AG09309 (cell line): ENCODE measurements around the gene APOL1.
"Not testable (repeated sequence)": the region's sequence is repeated elsewhere in the genome, so short reads cannot be mapped to it uniquely, and the experiment has no call there.

Source experiments
- DNase-seq: peaks from one replicate; pipeline ENCODE4 v3.0.0-alpha.2; 2010; ENCODE audit warnings: low read depth
- H3K4me3 ChIP-seq: 2 replicates; pipeline ENCODE4 v1.5.1; 2011; ENCODE audit warnings: mild to moderate bottlenecking, low read depth, low read length, moderate library complexity; ENCODE audit not compliant: control insufficient read depth
- TF ChIP-seq, protein P1 (sequence below): IDR thresholded peaks from 2 replicates; pipeline ENCODE4 v1.5.1; 2011; ENCODE audit warnings: mild to moderate bottlenecking, low read depth, low read length, inconsistent platforms; ENCODE audit not compliant: insufficient read depth, control insufficient read depth; ENCODE audit errors: missing control alignments

Gene APOL1, protein sequence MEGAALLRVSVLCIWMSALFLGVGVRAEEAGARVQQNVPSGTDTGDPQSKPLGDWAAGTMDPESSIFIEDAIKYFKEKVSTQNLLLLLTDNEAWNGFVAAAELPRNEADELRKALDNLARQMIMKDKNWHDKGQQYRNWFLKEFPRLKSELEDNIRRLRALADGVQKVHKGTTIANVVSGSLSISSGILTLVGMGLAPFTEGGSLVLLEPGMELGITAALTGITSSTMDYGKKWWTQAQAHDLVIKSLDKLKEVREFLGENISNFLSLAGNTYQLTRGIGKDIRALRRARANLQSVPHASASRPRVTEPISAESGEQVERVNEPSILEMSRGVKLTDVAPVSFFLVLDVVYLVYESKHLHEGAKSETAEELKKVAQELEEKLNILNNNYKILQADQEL

DNA sequence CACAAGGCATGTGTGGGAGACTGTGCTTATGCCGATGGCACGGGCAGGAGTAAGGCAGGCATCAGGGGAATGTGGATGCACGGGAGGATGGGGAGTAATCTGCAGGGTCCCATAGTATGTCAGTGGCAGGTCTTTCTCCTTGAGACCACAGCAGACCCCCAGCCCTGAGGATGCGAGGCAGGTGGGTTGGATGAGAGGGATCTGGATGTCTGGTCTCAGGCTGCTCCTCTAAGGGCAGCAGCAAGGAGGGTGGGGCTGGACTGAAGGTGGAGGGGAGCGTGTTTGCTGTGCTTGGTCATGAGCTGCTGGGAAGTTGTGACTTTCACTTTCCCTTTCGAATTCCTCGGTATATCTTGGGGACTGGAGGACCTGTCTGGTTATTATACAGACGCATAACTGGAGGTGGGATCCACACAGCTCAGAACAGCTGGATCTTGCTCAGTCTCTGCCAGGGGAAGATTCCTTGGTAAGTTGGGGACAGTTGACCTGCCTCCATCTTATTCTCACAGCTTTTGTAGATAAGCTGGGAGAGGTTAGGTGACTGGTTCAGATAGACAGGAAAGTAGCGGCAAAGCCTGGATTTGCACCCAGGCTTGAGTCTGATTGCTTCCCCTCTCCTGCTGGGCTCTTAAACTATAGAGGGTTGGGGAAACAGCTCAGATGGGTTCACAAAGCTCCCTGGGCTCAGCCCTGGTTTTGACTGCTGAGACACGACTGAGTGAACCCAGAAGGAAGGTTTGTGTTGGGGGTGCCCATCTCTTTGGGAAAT is at the start of gene APOL1:
Gene APOL1, plus strand, starts transcription at position 380 of the 769 bp plus-strand sequence. CDS start 1,823 bp downstream, outside the sequence.
- TF ChIP-seq, protein P1, sequence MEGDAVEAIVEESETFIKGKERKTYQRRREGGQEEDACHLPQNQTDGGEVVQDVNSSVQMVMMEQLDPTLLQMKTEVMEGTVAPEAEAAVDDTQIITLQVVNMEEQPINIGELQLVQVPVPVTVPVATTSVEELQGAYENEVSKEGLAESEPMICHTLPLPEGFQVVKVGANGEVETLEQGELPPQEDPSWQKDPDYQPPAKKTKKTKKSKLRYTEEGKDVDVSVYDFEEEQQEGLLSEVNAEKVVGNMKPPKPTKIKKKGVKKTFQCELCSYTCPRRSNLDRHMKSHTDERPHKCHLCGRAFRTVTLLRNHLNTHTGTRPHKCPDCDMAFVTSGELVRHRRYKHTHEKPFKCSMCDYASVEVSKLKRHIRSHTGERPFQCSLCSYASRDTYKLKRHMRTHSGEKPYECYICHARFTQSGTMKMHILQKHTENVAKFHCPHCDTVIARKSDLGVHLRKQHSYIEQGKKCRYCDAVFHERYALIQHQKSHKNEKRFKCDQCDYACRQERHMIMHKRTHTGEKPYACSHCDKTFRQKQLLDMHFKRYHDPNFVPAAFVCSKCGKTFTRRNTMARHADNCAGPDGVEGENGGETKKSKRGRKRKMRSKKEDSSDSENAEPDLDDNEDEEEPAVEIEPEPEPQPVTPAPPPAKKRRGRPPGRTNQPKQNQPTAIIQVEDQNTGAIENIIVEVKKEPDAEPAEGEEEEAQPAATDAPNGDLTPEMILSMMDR = no peak
- H3K4me3 ChIP-seq = peak within 1 kb of the TSS; percentile 18
- DNase-seq = no peak

DNA sequence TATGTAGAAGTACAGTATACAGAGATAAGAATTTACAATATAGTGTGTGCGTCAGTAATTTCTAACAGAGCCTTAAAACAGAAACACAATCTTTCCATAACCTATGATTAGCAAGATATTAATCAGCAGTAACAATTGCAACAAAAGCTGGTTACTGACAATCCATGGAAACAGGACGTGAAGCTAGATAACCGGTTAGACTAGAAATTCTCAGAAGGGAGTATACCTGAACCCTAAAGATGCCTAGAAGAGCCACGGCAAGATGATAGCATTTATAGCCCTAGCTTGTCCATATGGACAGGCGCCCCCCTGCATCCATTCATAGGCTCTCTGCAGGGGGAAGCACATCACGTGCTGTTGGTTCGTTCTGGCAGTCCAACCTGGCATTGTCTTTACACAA is 49.5 kb upstream of the APOL1 start:
- not testable (repeated sequence) for DNase-seq

DNA sequence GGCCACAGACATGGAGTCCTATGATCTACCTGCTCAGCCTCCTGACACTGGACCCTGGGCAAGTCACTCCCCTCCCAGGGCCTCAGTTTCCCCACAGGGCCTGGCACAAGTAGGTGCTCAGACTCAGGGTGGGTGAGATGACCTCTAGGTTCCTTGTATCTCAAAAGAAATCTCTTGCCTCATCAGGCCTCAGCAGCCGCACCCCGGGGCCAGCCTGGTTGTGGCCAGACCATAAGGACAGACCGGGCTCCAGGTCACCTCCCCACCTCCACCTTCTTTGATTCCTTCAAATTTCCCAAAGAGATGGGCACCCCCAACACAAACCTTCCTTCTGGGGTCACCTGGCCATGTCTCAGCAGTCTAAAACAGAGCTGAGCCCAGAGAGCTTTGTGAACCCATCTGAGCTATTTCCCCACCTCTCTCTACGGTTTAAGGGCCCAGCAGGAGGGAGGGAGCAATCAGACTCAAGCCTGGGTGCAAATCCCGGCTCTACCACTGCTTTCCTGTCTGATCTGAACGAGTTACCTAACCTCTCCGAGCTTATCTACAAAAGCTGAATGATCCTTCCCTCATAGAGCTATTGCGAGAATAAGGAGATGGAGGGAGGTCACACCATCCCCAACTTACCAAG is 48.8 kb upstream of the APOL1 start:
- DNase-seq = no peak
- H3K4me3 ChIP-seq = no peak overlapping the region
- TF ChIP-seq, protein P1 = no peak

More for the DNA sequence above, 49.5 kb upstream of the APOL1 start:
- not testable (repeated sequence) for H3K4me3 ChIP-seq

DNA sequence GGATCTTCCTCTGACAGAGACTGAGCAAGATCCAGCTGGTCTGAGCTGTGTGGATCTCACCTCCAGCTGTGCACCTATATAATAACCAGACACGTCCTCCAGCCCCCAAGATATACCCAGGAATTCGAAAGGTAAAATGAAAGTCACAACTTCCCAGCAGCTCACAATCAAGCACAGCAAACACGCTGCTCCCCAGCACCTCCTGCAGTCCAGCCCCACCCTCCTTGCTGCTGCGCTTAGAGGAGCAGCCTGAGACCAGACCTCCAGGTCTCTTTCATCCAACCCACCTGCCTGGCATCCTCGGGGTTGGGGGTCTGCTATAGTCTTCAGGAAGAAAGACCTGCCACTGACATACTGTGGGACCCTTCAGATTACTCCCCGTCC is 48.3 kb upstream of the APOL1 start:
- no peak for DNase-seq
- TF ChIP-seq, protein P1 = no peak
- H3K4me3 ChIP-seq = no peak overlapping the region

DNA sequence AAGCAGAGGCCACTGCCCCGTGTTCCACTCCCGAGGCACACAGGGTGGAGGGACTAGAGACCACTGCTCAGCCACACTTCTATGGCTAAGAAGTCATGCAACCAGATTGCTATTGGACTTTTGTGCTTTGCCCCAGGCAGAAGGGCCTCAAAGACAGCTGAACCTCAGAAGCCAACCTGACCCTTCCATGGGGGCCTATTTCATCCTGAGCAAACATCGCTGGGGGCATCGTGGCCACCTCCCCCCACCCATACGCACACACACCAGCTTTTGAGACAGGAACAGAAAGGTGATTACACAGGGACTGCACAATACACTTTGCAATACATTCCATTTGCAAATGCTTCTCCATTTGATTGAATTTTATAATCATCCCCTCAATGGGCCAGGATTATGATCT is 47.4 kb upstream of the APOL1 start:
- not testable (repeated sequence) for H3K4me3 ChIP-seq, DNase-seq

DNA sequence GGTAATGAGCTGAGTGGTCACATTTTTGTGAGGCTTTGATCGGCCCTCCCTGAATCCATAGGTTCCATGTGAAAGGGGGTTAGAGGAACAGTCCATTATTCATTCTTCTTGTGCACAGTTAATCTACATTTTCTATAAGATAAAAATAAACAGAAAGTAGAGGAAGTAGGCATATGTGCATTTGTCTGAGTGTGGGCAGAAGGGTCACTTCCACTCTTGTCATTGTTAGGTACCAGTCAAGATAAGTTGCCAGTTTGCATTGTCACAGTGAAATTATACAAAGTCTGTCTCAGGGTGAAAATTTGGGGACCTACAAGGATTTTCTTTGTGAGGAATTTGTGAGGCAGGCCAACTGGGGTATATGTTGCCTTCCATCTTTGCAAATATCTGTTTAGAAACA is 46.7 kb upstream of the APOL1 start:
- DNase-seq = no peak
- no peak overlapping the region for H3K4me3 ChIP-seq
- TF ChIP-seq, protein P1 = no peak

DNA sequence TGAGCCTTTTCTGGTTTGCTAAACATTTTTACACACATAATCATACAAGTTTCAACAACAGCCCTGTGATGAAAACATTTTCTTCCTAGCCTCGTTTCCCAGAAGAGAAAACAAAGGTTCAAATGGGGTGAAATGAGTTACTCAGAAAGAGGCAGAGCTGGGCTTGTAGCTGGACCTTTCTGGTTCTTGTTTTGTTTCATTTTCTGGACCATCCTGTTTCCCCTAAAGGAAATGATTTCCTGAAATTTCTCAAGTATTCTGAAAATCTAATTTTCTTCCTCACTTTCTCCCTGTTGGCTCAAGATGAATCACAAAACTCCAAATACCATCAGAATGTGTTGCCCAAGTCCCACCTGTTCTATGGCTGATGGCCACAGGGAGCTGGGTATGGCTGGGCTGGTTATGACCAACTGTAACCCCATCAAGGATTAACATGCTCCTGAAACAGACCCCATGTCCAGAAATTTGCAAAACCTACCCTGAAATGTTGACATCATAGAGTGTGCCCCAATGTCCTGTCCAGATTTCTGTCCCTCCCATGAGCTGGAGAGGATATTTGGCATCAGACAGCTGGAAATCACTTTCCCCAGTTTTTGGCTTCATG is 44.7 kb upstream of the APOL1 start:
- H3K4me3 ChIP-seq = no peak overlapping the region
- TF ChIP-seq, protein P1 = no peak
- DNase-seq = no peak
